Thoracic aorta (tissue), 2 donors: Measurements from ENCODE around the gene ASTN1. TPM values are rescaled to one million over a fixed set of nuclear protein-coding genes. Genes with fewer than 3 reads are reported as not detected.

ENCODE experiments used
- ATAC-seq: fragments of 150-250 bp; one replicate; pipeline ENCODE4 v1.8.0; 2017; ENCODE audit warnings: low read depth; ENCODE audit not compliant: insufficient number of reproducible peaks, low FRiP score
- DNase-seq: peaks from one replicate; pipeline ENCODE4 v3.0.0-alpha.2; 2020; ENCODE audit warnings: low spot score
- H3K27ac ChIP-seq, 2 donors: fragments of 200-600 bp; sonication (generic); 1 replicate in 1 of 2; 2 replicates in 1 of 2; pipeline ENCODE4 v1.5.1; 2016; ENCODE audit warnings: mild to moderate bottlenecking in 2 of 2, moderate library complexity in 2 of 2
- H3K27me3 ChIP-seq: fragments of 200-600 bp; sonication (generic); replicated peaks from 2 replicates; pipeline ENCODE4 v1.6.0; 2016; ENCODE audit warnings: mild to moderate bottlenecking; ENCODE audit not compliant: insufficient read depth
- H3K36me3 ChIP-seq: fragments of 200-600 bp; sonication (generic); one replicate; pipeline ENCODE4 v1.5.1; 2016
- H3K4me1 ChIP-seq, 2 donors: fragments of 200-600 bp; sonication (generic); 1 replicate in 1 of 2; 2 replicates in 1 of 2; pipeline versions ENCODE4 v1.5.1 to v1.6.0; 2016; ENCODE audit warnings: low read depth in 2 of 2, mild to moderate bottlenecking in 1 of 2; ENCODE audit not compliant: control insufficient read depth in 1 of 2
- H3K4me3 ChIP-seq: fragments of 200-600 bp; sonication (generic); 2 replicates; pipeline ENCODE4 v1.5.1; 2016; ENCODE audit warnings: mild to moderate bottlenecking
- H3K9me3 ChIP-seq: fragments of 200-600 bp; sonication (generic); 2 replicates; pipeline ENCODE4 v1.5.1; 2016
- total RNA-seq, 2 donors: library from RNA; depleted of rRNA; stranded (reverse); fragments of >200 nt; gene quantifications; one replicate each; pipeline versions ENCODE4 v1.1.0 to v1.2.3, GENCODE V29; 2016
- TF ChIP-seq, protein P1 (sequence below): fragments of 200-600 bp; sonication (generic); IDR thresholded peaks from one replicate; pipeline ENCODE4 v1.5.1; 2019; ENCODE audit warnings: antibody characterized with exemption

ASTN1 gene
- total RNA-seq, 2 donors from 2014 or later = 0.41 to 0.42 TPM

DNA sequence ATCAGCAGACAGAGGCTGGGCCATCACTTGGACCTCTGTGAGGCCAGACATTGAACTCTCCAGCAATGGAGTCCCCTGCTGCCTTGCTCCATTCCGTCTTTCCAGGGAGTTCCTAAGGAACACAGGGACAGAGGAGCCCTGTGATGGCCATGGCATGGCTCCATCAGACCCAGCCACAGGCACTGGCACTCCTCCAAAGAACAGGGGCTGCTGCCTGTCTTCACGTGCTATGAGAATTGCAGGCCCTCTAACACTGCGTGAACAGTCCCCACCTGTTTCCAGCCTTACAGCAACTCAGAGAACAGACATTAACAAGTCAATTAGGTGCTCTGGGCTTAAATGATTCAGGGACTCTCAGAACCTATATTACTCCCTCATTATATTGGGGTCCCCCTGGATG lies 140.8 kb downstream of the ASTN1 start:
- Histone ChIP-seq H3K27me3 (no peaks in the 10 kb centered on the region), H3K4me1 (no peaks in the 10 kb centered on the region), H3K4me3 (no peak overlapping the region), H3K36me3 (no peaks in the 10 kb centered on the region), H3K9me3 (no peaks in the 10 kb centered on the region), H3K27ac (no peak overlapping the region)
- ATAC-seq = no peak
- no peak for DNase-seq
- TF ChIP-seq, protein P1, sequence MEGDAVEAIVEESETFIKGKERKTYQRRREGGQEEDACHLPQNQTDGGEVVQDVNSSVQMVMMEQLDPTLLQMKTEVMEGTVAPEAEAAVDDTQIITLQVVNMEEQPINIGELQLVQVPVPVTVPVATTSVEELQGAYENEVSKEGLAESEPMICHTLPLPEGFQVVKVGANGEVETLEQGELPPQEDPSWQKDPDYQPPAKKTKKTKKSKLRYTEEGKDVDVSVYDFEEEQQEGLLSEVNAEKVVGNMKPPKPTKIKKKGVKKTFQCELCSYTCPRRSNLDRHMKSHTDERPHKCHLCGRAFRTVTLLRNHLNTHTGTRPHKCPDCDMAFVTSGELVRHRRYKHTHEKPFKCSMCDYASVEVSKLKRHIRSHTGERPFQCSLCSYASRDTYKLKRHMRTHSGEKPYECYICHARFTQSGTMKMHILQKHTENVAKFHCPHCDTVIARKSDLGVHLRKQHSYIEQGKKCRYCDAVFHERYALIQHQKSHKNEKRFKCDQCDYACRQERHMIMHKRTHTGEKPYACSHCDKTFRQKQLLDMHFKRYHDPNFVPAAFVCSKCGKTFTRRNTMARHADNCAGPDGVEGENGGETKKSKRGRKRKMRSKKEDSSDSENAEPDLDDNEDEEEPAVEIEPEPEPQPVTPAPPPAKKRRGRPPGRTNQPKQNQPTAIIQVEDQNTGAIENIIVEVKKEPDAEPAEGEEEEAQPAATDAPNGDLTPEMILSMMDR = no peak

DNA sequence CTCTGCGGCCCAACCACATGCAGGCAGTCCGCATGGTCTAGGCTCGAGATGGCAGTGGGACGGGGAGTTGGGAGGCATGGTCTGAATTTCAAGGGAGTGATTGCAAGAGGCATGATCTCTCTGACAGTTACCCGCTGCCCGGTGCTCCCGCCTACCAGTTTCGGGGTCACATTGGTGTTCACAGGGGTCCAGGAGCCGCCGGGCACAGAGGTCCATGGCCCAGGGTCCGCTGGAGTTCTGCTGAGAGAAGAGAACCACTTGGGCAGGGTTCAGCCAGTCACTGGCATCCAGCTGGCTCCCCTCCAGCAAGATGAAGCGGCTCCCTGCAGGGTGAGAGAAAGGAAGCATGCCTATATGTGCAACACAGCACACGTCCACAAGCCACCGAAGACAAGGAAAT lies 141.3 kb downstream of the ASTN1 start:
- no peak overlapping the region for H3K4me3 ChIP-seq
- H3K4me1 ChIP-seq = no peaks in the 10 kb centered on the region
- no peaks in the 10 kb centered on the region for H3K36me3 ChIP-seq
- no peaks in the 10 kb centered on the region for H3K9me3 ChIP-seq
- no peak for ATAC-seq
- DNase-seq = no peak
- H3K27me3 ChIP-seq = no peaks in the 10 kb centered on the region
- H3K27ac ChIP-seq = no peak overlapping the region
- TF ChIP-seq, protein P1 = no peak

DNA sequence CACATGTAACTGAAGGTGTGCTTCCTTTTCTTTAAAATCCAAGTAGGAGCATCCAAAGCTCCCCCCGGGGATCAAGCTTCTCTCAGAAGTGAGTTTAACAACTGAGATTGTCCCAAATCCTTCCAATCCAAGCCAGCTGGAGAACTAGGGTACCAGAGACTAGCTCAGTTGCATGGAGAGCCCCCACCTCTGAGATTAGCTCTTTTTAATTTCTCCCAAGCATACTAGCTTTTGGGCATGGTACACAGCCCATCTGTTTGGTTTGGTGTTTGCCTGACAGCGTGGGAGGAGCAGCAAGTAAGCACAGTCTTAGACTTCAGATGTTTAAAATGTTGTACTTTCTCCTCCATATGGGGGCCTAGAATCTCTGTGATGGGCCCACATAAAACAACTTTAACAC lies 142.8 kb downstream of the ASTN1 start:
- DNase-seq (no peak), ATAC-seq (no peak)
- no peaks in the 10 kb centered on the region for H3K4me1 ChIP-seq
- TF ChIP-seq, protein P1 = no peak
- no peaks in the 10 kb centered on the region for H3K9me3 ChIP-seq
- no peak overlapping the region for H3K27ac ChIP-seq
- no peak overlapping the region for H3K4me3 ChIP-seq
- no peaks in the 10 kb centered on the region for H3K27me3 ChIP-seq
- no peaks in the 10 kb centered on the region for H3K36me3 ChIP-seq

DNA sequence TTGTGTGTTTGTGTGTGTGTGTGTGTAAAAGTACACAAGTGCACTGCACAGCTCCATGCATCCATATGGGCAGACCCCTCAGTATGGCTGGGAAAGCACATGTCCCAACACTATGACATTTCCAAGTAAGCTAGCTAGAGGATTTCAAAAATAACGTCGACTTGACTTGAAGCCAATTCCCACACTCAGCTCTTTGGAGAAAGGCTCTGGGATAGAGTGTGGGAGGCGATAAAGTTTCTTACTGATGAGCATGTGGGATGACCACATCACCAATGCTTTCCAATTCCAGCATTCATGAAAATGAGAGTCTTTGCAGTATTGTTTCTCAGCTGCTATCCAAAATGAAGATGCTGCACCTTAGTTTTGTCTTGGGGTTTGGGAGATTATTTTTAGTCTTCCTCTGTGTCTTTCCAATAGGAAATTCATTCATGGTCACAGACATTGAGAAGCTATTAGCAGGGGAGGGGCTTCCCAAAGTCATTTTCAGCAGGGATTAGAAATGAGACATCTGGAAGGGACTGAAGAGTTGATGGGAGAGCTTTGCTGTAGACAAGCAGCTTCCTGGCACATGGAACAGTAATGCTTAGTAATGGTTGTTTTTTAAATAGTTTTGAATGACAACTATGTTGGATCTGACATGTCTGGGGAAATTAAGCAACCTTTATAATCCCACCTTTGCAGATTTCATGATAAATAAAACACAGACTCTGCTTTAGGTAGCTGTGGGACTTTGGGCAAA lies 143.5 kb downstream of the ASTN1 start:
- no peak overlapping the region for H3K4me3 ChIP-seq
- TF ChIP-seq, protein P1 = no peak
- DNase-seq (no peak), ATAC-seq (no peak)
- H3K27me3 ChIP-seq = no peaks in the 10 kb centered on the region
- H3K4me1 ChIP-seq = no peaks in the 10 kb centered on the region
- no peaks in the 10 kb centered on the region for H3K36me3 ChIP-seq
- H3K27ac ChIP-seq = no peak overlapping the region
- H3K9me3 ChIP-seq = no peaks in the 10 kb centered on the region

DNA sequence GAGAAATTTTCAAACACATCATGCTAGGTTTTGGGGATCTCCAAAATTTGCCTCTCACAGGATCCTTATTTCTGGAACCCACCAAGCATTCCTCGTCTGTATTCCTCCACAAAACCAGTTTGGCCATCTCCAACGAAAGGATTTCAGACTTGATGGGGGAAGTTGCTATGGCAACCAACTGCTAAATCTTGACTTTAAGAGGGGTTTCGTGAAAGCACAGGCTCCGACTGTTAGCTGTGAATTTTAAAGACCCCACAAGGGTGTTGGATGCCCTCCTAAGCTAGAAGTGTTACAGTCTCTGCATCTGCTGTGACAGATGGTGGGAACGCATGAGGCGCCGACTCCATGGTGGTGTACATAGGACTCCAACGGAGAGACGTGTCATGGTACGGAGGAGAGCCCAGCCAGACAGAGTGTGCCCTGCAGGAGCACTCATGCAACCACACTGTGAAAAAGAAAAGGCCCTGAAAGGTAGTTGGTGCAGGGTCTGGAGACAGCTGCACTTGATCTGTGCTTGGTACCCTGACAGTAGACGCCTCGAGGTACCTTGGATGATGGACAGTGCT lies 147.1 kb downstream of the ASTN1 start:
- Histone ChIP-seq H3K36me3 (no peaks in the 10 kb centered on the region), H3K9me3 (no peaks in the 10 kb centered on the region), H3K4me1 (no peaks in the 10 kb centered on the region), H3K27me3 (no peaks in the 10 kb centered on the region), H3K4me3 (no peak overlapping the region), H3K27ac (no peak overlapping the region)
- no peak for DNase-seq
- TF ChIP-seq, protein P1 = no peak
- ATAC-seq = no peak
